ENCODE results near the gene SLC13A2.
"Not testable (repeated sequence)": the region's sequence is repeated elsewhere in the genome, so short reads cannot be mapped to it uniquely, and the experiment has no call there.

Gene SLC13A2

GRCh38 chr17:28519236-28519635 is 45.8 kb downstream of the SLC13A2 start:
- DNase-seq, result no peak

GRCh38 chr17:28520687-28521086 is 47.2 kb downstream of the SLC13A2 start:
- no peak for DNase-seq

DNA sequence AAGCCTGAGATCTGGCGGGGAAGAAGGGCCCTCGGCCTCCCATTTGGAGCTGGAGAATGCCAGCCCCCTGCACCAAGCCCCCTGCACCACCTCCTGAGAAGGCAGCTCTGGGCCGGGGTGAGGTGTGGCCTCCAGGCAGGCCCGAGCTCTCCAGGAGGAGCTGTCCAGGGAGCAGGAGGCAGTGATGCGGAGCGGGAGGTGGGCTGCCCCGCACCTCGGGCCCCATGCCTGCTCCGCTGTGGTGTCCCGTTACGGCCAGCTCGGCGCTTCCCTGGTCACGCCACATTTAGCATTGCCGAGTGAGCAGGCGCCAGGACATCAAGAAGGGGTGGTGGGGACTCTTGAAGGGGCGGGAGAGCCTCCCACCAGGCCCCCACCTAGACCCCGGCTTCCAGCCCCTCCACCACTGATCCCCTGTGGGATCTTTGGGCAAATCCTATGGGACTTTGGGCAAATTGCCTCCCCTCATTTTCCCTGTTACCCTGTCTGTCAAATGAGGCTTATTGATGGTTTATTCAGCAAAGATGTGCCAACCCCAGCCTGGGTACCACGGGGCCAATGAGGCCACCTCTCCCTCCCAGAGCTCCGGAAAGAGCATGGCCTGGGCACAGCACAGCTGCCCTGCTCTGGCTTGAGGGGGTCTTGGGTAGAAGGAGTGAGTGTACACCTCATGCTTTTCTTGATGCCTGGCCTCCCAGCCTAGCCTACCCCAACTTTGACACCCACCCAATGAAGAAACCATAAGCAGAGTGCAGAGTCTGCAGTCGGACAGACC is 48.1 kb downstream of the SLC13A2 start:
- DNase-seq, result no peak

GRCh38 chr17:28522281-28522680 is 48.8 kb downstream of the SLC13A2 start:
- DNase-seq, result not testable (repeated sequence)

DNA sequence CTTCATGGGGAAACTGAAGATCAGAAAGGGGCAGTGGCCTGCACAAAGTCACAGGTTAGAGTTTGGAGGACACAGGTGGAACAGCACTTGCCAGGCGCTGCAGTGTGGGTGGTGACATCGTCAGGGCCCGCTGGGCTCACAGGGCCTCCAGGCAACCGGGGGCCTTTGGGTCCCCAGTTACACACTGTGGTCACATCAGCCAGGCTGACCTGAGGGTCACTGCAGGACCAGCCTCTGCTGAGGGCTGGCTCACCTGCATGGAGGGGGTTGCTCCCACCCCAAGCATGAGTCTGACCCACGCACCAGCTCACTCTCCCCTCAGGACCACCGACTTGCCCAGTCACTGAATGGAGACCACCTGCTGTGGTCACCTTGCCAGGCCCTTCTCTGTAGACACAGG is 49.7 kb downstream of the SLC13A2 start:
- no peak for DNase-seq

DNA sequence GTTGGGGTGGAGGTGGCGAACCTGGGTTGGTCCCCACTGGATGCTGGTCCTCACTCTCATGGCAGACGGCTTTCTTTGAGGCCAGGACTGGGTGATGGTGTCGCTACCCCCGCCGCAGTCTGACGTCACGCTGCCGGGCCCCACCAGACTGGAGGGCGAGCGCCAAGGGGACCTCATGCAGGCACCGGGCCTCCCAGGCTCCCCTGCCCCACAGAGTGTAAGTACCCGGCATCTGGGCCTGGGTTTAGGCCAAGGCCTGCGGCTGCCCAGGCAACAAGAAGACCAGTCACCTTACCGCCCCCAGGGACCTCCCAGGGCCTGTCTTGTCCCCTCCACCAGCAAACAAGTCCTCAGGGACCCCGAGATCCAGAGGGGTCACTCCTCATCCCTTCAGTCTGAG is 50.4 kb downstream of the SLC13A2 start:
- no peak for DNase-seq

- DNase-seq, result peak; percentile 41
Measured at GRCh38 chr17:28524476-28525424, 51.3 kb downstream of the SLC13A2 start.

- DNase-seq, result no peak
Measured at GRCh38 chr17:28526381-28526780, 52.9 kb downstream of the SLC13A2 start.

DNA sequence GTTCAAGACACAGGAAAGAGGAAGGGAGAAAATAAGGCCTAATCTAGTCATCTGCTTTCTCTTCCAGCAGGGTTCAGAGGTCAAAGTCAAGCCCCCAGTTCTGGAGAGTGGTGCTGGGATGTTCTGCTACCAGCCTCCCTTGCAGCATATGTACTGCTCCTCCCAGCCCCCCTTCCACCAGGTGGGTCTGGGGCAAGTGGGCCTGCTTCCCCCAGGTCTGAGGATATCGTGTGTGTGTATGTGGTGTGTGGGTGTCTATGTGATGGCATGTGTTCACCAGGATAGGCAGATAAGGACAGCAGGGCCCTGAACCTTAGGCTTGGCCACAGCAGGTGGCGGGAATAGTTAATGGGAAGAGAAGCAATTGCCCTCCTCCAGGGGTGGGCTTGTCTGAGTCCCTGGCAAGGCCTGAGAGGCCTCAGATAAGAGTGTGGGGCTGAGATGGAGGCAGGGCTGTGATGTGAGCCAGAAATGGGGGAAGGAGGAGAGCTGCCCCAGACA is 53.8 kb downstream of the SLC13A2 start:
- DNase-seq, result no peak

DNA sequence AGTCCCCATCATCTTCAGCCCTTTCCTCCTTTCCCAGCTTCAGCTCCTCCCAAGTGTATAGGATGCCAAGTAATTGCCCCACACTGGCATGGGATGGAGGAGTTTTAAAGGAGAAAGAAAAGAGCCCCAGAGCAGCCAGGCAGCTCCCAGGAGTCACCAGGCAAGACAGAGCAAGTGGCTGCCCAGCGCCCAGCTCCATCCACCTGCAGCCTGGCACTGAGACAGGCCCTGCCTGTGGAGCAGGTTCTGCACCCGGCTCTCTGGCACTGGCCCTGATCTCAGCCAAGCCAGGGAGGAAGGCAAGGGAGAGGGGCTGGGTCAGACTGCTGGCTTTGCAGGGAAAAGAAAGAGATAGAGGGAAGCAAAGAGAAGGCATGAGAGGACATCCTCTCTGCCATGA is 54.4 kb downstream of the SLC13A2 start:
- DNase-seq, result no peak

DNA sequence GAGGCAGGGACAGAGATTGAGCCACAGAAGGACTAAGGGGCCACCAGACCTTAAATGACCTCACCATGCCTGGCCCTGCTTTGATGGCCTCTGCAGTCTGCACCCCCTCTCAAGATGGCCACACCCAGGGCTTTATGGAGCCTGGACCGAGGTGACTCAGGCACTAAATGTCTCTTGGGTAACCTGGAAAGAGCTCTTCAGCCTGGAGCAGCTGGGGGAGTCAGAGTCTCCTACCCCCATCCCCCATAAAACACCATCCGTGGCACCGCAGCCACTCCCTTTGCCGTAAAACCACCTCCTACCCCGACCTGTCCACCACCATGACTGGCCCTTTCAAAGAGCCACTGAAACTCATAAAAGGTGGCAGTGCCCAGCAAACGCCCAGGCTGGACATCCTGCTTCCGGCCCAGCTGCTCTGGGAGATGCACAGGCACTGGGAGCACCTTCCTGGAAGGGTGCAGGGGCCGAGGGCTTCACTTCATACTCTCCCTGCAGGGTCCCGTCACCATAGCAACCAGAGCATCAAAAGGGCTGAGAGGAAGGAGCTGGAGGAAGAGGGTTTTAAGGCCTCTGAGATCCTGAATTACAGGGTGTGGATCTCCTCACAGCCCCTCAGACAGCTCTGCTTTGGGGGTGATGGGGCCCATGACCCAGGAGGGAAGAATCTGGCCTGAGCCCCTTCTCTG is 55.0 kb downstream of the SLC13A2 start:
- no peak for DNase-seq

DNA sequence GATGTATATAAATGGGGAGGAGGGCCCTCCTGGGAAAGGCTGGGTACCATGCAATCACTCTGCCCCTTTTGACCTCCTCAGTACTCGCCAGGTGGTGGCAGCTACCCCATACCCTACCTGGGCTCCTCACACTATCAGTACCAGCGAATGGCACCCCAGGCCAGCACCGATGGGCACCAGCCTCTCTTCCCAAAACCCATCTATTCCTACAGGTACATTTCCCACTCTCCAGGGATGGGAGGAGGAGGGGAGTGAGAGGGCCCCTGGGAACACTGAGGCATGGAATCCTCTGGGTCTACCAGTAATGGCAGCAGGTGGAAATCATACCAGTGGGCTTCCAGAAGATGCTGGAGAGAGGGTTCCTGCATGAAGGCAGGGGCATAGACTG is 55.6 kb downstream of the SLC13A2 start:
- DNase-seq, result no peak

DNA sequence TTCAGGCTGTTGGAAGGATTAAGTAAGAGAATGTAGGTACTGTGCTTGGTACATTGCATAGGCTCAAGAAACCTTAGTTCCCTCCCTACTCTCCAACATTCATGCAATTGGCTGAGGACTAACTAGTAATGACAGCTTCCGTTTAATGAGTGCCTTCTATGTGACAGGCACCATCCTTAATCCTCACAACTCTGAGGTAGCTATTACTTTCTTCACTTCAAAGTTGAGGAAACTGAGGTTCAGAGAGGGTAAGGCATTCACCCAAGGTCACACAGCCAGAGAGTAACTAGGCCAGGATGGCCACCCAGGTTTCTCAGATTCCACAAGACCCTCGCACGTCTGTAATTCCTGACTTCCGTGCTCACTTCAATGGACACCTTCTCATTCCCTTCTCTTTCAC is 56.8 kb downstream of the SLC13A2 start:
- DNase-seq, result no peak

DNA sequence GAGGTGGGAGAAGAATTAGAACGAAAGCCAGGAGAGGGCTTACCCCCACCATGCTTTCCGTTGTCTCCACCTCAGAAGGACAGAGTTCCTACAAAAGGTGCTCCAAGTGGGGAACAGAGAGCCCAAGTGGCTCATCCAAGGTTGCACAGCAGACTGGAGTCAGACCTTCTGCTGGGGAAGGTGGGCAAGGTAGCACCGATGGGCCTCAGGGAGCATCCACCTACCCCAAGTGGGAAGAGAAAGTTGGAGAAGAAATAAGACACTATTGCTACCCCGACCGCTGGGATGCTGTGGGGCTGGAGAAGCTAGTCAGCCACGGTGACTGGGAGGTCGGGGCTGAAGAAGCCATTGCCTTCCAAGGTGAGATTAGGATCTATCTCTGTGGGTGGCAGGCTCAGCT is 57.5 kb downstream of the SLC13A2 start:
- no peak for DNase-seq

- no peak for DNase-seq
Measured at GRCh38 chr17:28532050-28532960, 58.9 kb downstream of the SLC13A2 start.

DNA sequence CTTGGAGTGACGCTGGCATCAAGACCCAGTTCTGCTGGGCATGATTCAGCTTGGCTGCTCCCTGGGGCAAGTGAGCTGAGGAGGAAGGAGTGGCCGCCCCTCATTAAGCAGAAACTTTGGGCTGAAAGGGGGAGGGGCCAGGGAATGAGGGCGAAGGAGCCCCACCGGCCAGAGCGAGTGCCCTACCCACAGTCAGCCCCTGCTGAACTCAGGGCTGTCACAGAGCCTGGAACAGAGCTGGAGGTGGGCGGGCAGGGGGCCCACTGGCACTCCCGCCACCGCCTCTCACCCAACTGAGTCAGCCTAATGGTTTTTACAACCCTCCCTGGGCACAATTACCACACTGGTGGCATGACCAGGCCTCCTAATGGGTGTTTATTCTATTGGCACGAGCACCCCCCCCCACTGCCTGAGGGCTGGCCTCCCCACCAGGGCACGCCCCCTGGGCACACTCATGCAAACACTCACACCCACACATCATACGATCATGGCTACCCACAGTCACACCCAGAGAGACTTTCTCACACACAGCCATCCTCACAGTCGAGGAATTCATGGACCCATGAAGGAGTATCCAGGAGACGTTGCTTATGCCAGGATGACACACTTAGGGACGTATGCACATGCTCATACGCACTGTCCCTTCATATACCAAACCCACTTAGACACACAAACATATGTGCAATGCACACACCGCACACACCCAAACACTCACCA is 59.8 kb downstream of the SLC13A2 start:
- no peak for DNase-seq

- DNase-seq, result no peak
Measured at GRCh38 chr17:28534740-28535375, 61.4 kb downstream of the SLC13A2 start.

DNA sequence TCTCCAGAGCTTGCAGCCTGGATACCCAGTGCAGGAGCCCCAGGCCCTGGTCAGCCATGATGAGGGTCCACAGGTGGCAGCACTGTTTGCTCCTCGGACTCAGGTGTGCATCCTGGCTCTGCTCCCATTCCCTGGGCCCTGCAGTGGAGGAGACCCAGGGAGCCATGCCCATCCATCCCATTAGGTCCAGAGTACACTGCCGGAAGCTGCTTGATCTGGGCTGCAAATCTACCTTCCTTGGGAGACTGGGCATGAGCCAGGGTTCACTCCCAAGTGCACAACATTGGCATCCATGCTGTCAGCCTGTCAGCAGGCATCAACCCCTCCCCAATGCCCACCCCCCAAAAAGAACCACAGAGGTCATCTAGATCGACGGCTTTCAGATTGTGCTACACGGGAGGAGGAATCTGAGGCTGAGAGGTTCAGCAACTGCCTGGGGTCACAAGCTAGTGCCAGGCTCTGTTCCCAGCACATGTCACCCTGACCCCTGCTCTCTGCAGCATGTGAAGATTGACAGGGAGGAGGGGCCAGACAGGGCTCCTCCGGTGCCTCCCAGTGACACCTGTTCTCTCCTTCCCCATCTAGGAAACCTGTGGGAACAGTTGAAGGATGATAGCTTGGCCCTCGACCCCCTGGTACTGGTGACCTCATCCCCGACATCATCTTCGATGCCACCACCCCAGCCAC is 63.2 kb downstream of the SLC13A2 start:
- no peak for DNase-seq

GRCh38 chr17:28537219-28537610 is 63.8 kb downstream of the SLC13A2 start:
- DNase-seq, result no peak

DNA sequence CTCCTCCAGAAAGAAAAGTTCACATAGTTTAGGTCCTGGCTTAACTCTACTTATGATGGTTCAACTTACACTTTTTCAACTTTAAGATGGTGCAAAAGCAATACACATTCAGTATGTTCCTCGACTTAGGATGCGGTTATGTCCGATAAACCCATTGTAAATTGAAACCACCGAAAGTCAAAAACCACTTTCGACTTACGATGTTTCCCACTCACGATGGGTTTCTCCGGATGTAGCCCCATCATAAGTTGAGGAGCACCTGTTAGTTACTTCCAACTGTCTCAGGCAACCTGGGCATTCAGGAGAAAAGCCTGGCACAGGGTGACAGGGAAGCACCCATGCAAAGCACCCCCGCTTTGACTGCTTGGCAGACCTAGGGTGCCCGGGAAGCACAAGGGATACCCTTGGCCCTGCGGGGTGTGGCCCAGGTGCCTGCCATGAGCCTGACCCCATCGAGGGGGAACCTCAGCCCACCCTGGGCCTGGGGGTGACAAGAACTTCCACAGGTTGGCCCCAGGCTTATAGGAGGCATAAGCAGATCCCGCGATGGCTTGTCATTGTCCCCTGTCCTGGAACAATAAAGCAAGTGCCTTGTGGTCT is 65.0 kb downstream of the SLC13A2 start:
- no peak for DNase-seq
